Lower leg skin (tissue), 4 donors: Measurements from ENCODE around the gene MBNL2. TPM values are rescaled to one million over a fixed set of nuclear protein-coding genes. Genes with fewer than 3 reads are reported as not detected.

Experiments used
- DNase-seq, 2 donors: peaks; one replicate each; pipeline ENCODE4 v3.0.0-alpha.2; 2019; ENCODE audit warnings: low spot score in 2 of 2
- H3K4me3 ChIP-seq: fragments of 200-600 bp; sonication (generic); 2 replicates; pipeline ENCODE4 v1.5.1; 2017; ENCODE audit warnings: mild to moderate bottlenecking, low read depth; ENCODE audit not compliant: poor library complexity, severe bottlenecking
- CTCF ChIP-seq, 3 donors: fragments of 450-650 bp; IDR thresholded peaks; one replicate each; pipeline ENCODE4 v1.5.1; 2016; ENCODE audit warnings: antibody characterized with exemption in 3 of 3, mild to moderate bottlenecking in 3 of 3, moderate library complexity in 2 of 3
- POLR2A ChIP-seq, 2 donors: fragments of 450-650 bp; IDR thresholded peaks; one replicate each; pipeline ENCODE4 v1.6.1; 2016 to 2017; ENCODE audit warnings: antibody characterized with exemption in 2 of 2, mild to moderate bottlenecking in 1 of 2, moderate library complexity in 1 of 2
- WGBS, 2 donors: methylation state at CpG; one replicate each; pipeline ENCODE4 v1.1.5; 2018; 5-methylcytosine and 5-hydroxymethylcytosine counted together
- intact Hi-C: fragments of 100-400 bp; cut with DNase I; formaldehyde crosslinking; loops from one replicate; pipeline ENCODE4 v1.15.0; 2023; ENCODE audit warnings: low total_unique reads
- total RNA-seq, 4 donors: library from RNA; depleted of rRNA; stranded (reverse); fragments of >200 nt; gene quantifications; one replicate each; pipeline ENCODE4 v1.1.0, GENCODE V29; 2016

MBNL2 gene
- total RNA-seq, 4 donors from 2014 or later, result 37.6 to 59.5 (median 45.4) TPM

- intact Hi-C loops, result no loop called here
- H3K4me3 ChIP-seq, result no peak overlapping the region
- TF ChIP-seq POLR2A (IDR thresholded peaks at IDR 0.05) (no peak), CTCF (IDR thresholded peaks at IDR 0.05) (no peak)
- 61 to 62% methylated on average over 6 of the region's 6 CpGs for WGBS, 2 donors
- DNase-seq, result no peak
Measured at GRCh38 chr13:97257228-97257755, 35.2 kb downstream of the MBNL2 start.

DNA sequence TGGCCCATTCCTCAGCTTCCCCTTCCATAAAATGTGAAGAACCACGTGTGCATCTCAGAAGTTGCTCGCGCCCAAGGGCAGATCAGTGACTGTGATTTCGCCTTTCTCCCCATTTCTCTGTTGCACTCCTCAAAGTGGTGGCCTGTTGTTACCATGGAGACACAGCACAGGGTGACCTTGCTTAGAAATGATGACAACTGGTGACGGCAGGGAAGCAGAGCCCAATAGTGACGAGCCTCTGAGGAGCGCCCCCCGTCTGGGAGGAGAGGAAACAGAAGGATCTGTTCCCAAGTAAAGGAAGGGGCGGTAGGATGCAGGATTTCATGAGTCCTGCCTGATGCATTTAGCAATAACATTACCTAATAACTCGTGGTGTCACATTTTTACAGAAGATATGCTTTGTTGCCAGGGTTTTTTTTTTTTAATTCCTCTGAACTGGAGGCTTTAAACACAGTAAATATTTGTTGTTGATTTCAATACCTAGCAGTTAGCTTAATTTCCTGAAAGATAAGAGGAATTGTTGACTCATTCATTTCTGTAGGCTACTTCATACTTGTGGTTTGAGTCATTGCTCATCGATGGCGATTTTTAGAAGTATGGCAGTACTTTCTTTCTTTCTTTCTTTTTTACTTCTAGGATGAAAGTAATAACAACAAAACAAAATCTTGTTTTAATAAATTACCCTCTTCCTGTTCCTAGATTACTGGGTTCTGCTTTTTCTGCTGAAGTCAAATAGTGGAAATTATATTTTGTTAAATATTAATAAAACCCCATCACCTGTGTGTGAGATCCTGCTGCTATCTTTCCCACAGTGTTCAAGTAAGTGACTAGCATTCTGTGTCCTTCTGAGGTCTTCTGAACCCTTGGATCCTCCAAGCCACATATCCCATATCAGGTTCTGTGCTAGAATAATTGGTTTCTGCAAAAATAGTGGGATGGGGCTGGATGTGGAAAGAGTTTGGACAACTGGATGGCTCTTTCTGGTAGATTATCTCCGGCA lies 36.0 kb downstream of the MBNL2 start:
- WGBS, 2 donors, result 45 to 51% methylated on average over 13 of the region's 13 CpGs
- TF ChIP-seq POLR2A (IDR thresholded peaks at IDR 0.05), result no peak
- no peak for TF ChIP-seq CTCF (IDR thresholded peaks at IDR 0.05)
- DNase-seq, result peak; percentile 61 to 91
- intact Hi-C loops, result no loop called here
- H3K4me3 ChIP-seq, result no peak overlapping the region

DNA sequence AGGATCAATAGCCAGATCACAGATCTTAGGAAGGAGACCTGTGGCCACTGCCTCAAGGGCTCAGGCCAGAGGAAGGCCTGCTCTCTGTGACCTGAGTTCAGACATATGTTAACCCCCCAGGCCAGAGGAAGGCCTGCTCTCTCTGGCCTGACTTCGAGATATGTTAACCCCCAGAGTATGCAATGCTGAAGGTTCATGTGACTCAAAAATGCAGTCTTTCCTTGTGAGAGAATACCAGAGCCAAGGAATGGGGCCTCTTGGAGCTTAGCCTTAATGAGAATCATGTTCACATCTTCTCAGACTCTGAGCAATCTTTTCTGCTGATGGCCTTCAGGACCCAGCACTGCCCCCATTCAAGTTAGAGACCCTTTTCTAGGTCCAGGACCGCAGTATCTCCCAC lies 36.7 kb downstream of the MBNL2 start:
- intact Hi-C loops, result no loop called here
- no peak for TF ChIP-seq POLR2A (IDR thresholded peaks at IDR 0.05)
- TF ChIP-seq CTCF (IDR thresholded peaks at IDR 0.05), result no peak
- no peak overlapping the region for H3K4me3 ChIP-seq
- 76 to 81% methylated on average over 2 of the region's 2 CpGs for WGBS, 2 donors
- DNase-seq, result no peak

DNA sequence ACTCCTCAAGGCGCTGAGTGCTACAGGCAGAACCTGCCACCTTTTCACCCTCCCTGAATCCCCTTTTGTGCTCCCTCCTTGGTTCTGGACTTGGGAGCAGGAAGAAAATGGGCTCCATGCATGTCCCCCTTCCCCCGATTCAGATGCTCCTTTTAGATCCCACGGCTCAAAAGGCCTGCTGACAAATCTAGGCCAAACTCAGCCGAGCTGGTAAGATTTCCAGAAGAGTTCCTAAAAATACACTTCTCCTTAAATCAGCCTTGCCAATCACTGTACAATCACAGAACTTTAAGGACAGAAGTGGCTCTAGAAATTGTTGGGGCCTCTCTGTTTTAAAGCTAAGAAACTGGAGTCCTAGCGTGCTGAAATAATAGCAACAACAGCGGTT lies 37.3 kb downstream of the MBNL2 start:
- H3K4me3 ChIP-seq, result no peak overlapping the region
- no peak for DNase-seq
- intact Hi-C loops, result no loop called here
- TF ChIP-seq POLR2A (IDR thresholded peaks at IDR 0.05), result no peak
- no peak for TF ChIP-seq CTCF (IDR thresholded peaks at IDR 0.05)
- WGBS, 2 donors, result 88% methylated on average over 6 of the region's 6 CpGs

GRCh38 chr13:97259798-97260714 lies 37.9 kb downstream of the MBNL2 start:
- H3K4me3 ChIP-seq, result no peak overlapping the region
- DNase-seq, result no peak

More at GRCh38 chr13:97259798-97260714, 37.9 kb downstream of the MBNL2 start:
- intact Hi-C loops, result no loop called here
- WGBS, 2 donors, result 82 to 85% methylated on average over 12 of the region's 12 CpGs
- no peak for TF ChIP-seq POLR2A (IDR thresholded peaks at IDR 0.05)
- TF ChIP-seq CTCF (IDR thresholded peaks at IDR 0.05), result peak in 1 of 3 donors; percentile 40
